Measurements from ENCODE around the gene ACVR1.

The ACVR1 gene

GRCh38 chr2:157857881-157858280 is 18.2 kb downstream of the ACVR1 start:
- ATAC-seq (ENCODE audit: low read depth) (peak; percentile 59), DNase-seq (ENCODE audit: low spot score) (no peak)
- Histone ChIP-seq H3K27ac (ENCODE audit: poor library complexity, severe bottlenecking) (peak overlapping the region; percentile 7), H3K36me3 (ENCODE audit: low read depth) (no peaks in the 10 kb centered on the region), H3K4me3 (ENCODE audit: severe bottlenecking) (no peak overlapping the region), H3K27me3 (ENCODE audit: insufficient read depth, poor library complexity, severe bottlenecking) (no peaks in the 10 kb centered on the region), H3K4me1 (ENCODE audit: insufficient read depth, poor library complexity, severe bottlenecking) (peaks cover 27% of the 10 kb centered on the region), H3K9me3 (ENCODE audit: severe bottlenecking) (no peaks in the 10 kb centered on the region)
- TF ChIP-seq CTCF (IDR thresholded peaks at IDR 0.05; ENCODE audit: poor library complexity, severe bottlenecking): no peak

- Histone ChIP-seq H3K36me3 (ENCODE audit: low read depth) (no peaks in the 10 kb centered on the region), H3K4me3 (ENCODE audit: severe bottlenecking) (no peak overlapping the region), H3K4me1 (ENCODE audit: insufficient read depth, poor library complexity, severe bottlenecking) (peaks cover 27% of the 10 kb centered on the region), H3K9me3 (ENCODE audit: severe bottlenecking) (no peaks in the 10 kb centered on the region), H3K27ac (ENCODE audit: poor library complexity, severe bottlenecking) (peak overlapping the region; percentile 59), H3K27me3 (ENCODE audit: insufficient read depth, poor library complexity, severe bottlenecking) (no peaks in the 10 kb centered on the region)
- DNase-seq (ENCODE audit: low spot score) (no peak), ATAC-seq (ENCODE audit: low read depth) (no peak; the same call in 2 of the 3 replicates)
- TF ChIP-seq CTCF (IDR thresholded peaks at IDR 0.05; ENCODE audit: poor library complexity, severe bottlenecking): no peak
These were observed 20.0 kb downstream of the ACVR1 start for GRCh38 chr2:157856187-157856515.

GRCh38 chr2:157853820-157854219 is 22.3 kb downstream of the ACVR1 start:
- no peak overlapping the region for H3K4me3 ChIP-seq (ENCODE audit: severe bottlenecking)
- H3K27me3 ChIP-seq (ENCODE audit: insufficient read depth, poor library complexity, severe bottlenecking): no peaks in the 10 kb centered on the region
- no peak overlapping the region for H3K27ac ChIP-seq (ENCODE audit: poor library complexity, severe bottlenecking)
- TF ChIP-seq CTCF (IDR thresholded peaks at IDR 0.05; ENCODE audit: poor library complexity, severe bottlenecking): no peak
- peaks cover 34% of the 10 kb centered on the region for H3K4me1 ChIP-seq (ENCODE audit: insufficient read depth, poor library complexity, severe bottlenecking)
- H3K36me3 ChIP-seq (ENCODE audit: low read depth): peaks cover 4% of the 10 kb centered on the region; the same call in 1 of the 2 replicates
- DNase-seq (ENCODE audit: low spot score) (no peak), ATAC-seq (ENCODE audit: low read depth) (no peak)
- H3K9me3 ChIP-seq (ENCODE audit: severe bottlenecking): no peaks in the 10 kb centered on the region

GRCh38 chr2:157853211-157853610 is 22.9 kb downstream of the ACVR1 start:
- TF ChIP-seq CTCF (IDR thresholded peaks at IDR 0.05; ENCODE audit: poor library complexity, severe bottlenecking): no peak
- no peak overlapping the region for H3K4me3 ChIP-seq (ENCODE audit: severe bottlenecking)
- no peaks in the 10 kb centered on the region for H3K9me3 ChIP-seq (ENCODE audit: severe bottlenecking)
- peaks cover 7% of the 10 kb centered on the region; the same call in 1 of the 2 replicates for H3K36me3 ChIP-seq (ENCODE audit: low read depth)
- H3K27me3 ChIP-seq (ENCODE audit: insufficient read depth, poor library complexity, severe bottlenecking): no peaks in the 10 kb centered on the region
- ATAC-seq (ENCODE audit: low read depth): no peak
- no peak for DNase-seq (ENCODE audit: low spot score)
- H3K27ac ChIP-seq (ENCODE audit: poor library complexity, severe bottlenecking): no peak overlapping the region
- peaks cover 32% of the 10 kb centered on the region for H3K4me1 ChIP-seq (ENCODE audit: insufficient read depth, poor library complexity, severe bottlenecking)

GRCh38 chr2:157849591-157849990 is 26.5 kb downstream of the ACVR1 start:
- no peak overlapping the region for H3K27ac ChIP-seq (ENCODE audit: poor library complexity, severe bottlenecking)
- H3K27me3 ChIP-seq (ENCODE audit: insufficient read depth, poor library complexity, severe bottlenecking): no peaks in the 10 kb centered on the region
- no peak for DNase-seq (ENCODE audit: low spot score)
- no peak for TF ChIP-seq CTCF (IDR thresholded peaks at IDR 0.05; ENCODE audit: poor library complexity, severe bottlenecking)
- H3K36me3 ChIP-seq (ENCODE audit: low read depth): peaks cover 7% of the 10 kb centered on the region; the same call in 1 of the 2 replicates
- no peak overlapping the region for H3K4me3 ChIP-seq (ENCODE audit: severe bottlenecking)
- H3K4me1 ChIP-seq (ENCODE audit: insufficient read depth, poor library complexity, severe bottlenecking): peaks cover 7% of the 10 kb centered on the region
- H3K9me3 ChIP-seq (ENCODE audit: severe bottlenecking): no peaks in the 10 kb centered on the region
- ATAC-seq (ENCODE audit: low read depth): peak; percentile 58; the same call in 1 of the 3 replicates
